HepG2 (cell line): ENCODE results near the gene SNCAIP. TPM values are rescaled to one million over a fixed set of nuclear protein-coding genes. Genes with fewer than 3 reads are reported as not detected.

Experiments used
- ATAC-seq: fragments of 200-7000 bp; cut with Tn5 transposase; 3 replicates; pipeline ENCODE4 v1.9.1; 2020; ENCODE audit warnings: mild to moderate bottlenecking, moderate library complexity
- BruUV-seq: library from RNA; stranded (reverse); fragments of 400-500 nt; replicated peaks from 2 replicates; lab custom pipeline; 2021; lab: Mats Ljungman, UMichigan
- CTCF ChIA-PET: fragments of 300-600 bp; formaldehyde crosslinking; extraction: SDS; loops from one replicate; lab custom pipeline; 2021; ENCODE audit warnings: low total read pairs, inconsistent platforms, low intra/inter-chr PET ratio; lab: Yijun Ruan, JAX
- POLR2A ChIA-PET: fragments of 350-600 bp; sonication (Branson Sonifier 250); formaldehyde crosslinking; loops from one replicate; lab custom pipeline; 2020; ENCODE audit warnings: antibody characterized with exemption, inconsistent platforms; lab: Yijun Ruan, JAX
- DNase-seq: peaks from one replicate; pipeline ENCODE4 v3.0.0-alpha.2; 2015; ENCODE audit warnings: low spot score
- FAIRE-seq: peaks from 3 replicates; lab custom pipeline; 2011; peaks lifted over from hg19 to GRCh38; lab: Jason Lieb, UNC
- H2AFZ ChIP-seq: one replicate; pipeline ENCODE4 v1.6.1; 2011; ENCODE audit warnings: low read length, inconsistent platforms
- H3K27ac ChIP-seq: fragments of 300-600 bp; 3 replicates; pipeline ENCODE4 v1.8.0; 2011; ENCODE audit warnings: mixed run types, mild to moderate bottlenecking, mixed read lengths, low read length, inconsistent platforms; ENCODE audit not compliant: insufficient read depth; ENCODE audit errors: extremely low read length
- H3K27me3 ChIP-seq, 2 experiments: fragments of 200-600 bp in 1 of 2; 2 replicates in 1 of 2; 3 replicates in 1 of 2; pipeline versions ENCODE4 v1.6.0 to v1.8.0; 2011; ENCODE audit warnings: low read length in 2 of 2, mild to moderate bottlenecking in 2 of 2, moderate library complexity in 2 of 2, inconsistent platforms in 1 of 2; ENCODE audit not compliant: insufficient read depth in 2 of 2, control insufficient read depth in 1 of 2
- H3K36me3 ChIP-seq, 2 experiments: fragments of 200-600 bp in 1 of 2; replicated peaks in 1 of 2; 2 replicates in 1 of 2; 3 replicates in 1 of 2; pipeline versions ENCODE4 v1.5.1 to v1.8.0; 2011; ENCODE audit warnings: low read length in 2 of 2, inconsistent platforms in 1 of 2; ENCODE audit not compliant: insufficient read depth in 2 of 2, control insufficient read depth in 1 of 2
- H3K4me1 ChIP-seq: 2 replicates; pipeline ENCODE4 v1.5.1; 2012; ENCODE audit warnings: low read length, inconsistent platforms; ENCODE audit not compliant: insufficient read depth
- H3K4me2 ChIP-seq: 2 replicates; pipeline ENCODE4 v1.6.0; 2011; ENCODE audit warnings: low read depth, low read length, inconsistent platforms
- H3K4me3 ChIP-seq, 3 experiments: fragments of 200-600 bp in 1 of 3; sonication (generic), shearing (Covaris generic) in 1 of 3; replicated peaks in 1 of 3; 2 replicates each; pipeline ENCODE4 v1.5.1; 2011 to 2016; ENCODE audit warnings: low read length in 3 of 3, inconsistent platforms in 2 of 3, low read depth in 2 of 3, mild to moderate bottlenecking in 2 of 3, control low read depth in 1 of 3, mixed read lengths in 1 of 3; ENCODE audit not compliant: insufficient read depth in 1 of 3
- H3K79me2 ChIP-seq: one replicate; pipeline ENCODE4 v1.6.1; 2011; ENCODE audit warnings: low read length, inconsistent platforms; ENCODE audit not compliant: insufficient read depth
- H3K9ac ChIP-seq: 2 replicates; pipeline ENCODE4 v1.6.0; 2011; ENCODE audit warnings: mild to moderate bottlenecking, low read depth, low read length, inconsistent platforms; ENCODE audit not compliant: insufficient read depth
- H3K9me3 ChIP-seq: 2 replicates; pipeline ENCODE4 v1.5.1; 2012; ENCODE audit warnings: mild to moderate bottlenecking, low read length
- H4K20me1 ChIP-seq: 2 replicates; pipeline ENCODE4 v1.6.0; 2011; ENCODE audit warnings: inconsistent platforms, mild to moderate bottlenecking, low read length, moderate library complexity; ENCODE audit not compliant: insufficient read depth
- CBX5 ChIP-seq: sonication (generic); formaldehyde crosslinking; IDR thresholded peaks from 2 replicates; pipeline ENCODE4 v1.4.0; 2020; ENCODE audit warnings: missing genetic modification reagents, borderline replicate concordance
- DMAP1 ChIP-seq: IDR thresholded peaks from 2 replicates; pipeline ENCODE4 v1.6.1; 2016
- ESRRA ChIP-seq: sonication (generic); formaldehyde crosslinking; IDR thresholded peaks from 2 replicates; pipeline ENCODE4 v1.5.1; 2020; ENCODE audit warnings: mild to moderate bottlenecking, low read depth, missing genetic modification reagents
- GTF2F1 ChIP-seq: fragments of 150-350 bp; IDR thresholded peaks from 2 replicates; pipeline ENCODE4 v1.6.1; 2014; ENCODE audit warnings: low read length
- HDAC1 ChIP-seq: sonication (generic); formaldehyde crosslinking; IDR thresholded peaks from 2 replicates; pipeline ENCODE4 v1.5.1; 2020; ENCODE audit warnings: mild to moderate bottlenecking, missing genetic modification reagents
- HOXD1 ChIP-seq: sonication (generic); formaldehyde crosslinking; IDR thresholded peaks from 2 replicates; pipeline ENCODE4 v1.5.0; 2020; ENCODE audit warnings: missing genetic modification reagents
- IKZF4 ChIP-seq: sonication (generic); formaldehyde crosslinking; IDR thresholded peaks from 2 replicates; pipeline ENCODE4 v1.5.1; 2020; ENCODE audit warnings: borderline replicate concordance, mild to moderate bottlenecking, low read depth, missing genetic modification reagents; ENCODE audit errors: not compliant biosample characterization
- IRF1 ChIP-seq: sonication (generic); formaldehyde crosslinking; IDR thresholded peaks from 2 replicates; pipeline ENCODE4 v1.4.0; 2020; ENCODE audit warnings: low read depth, mild to moderate bottlenecking, missing genetic modification reagents
- JUNB ChIP-seq: sonication (generic); formaldehyde crosslinking; IDR thresholded peaks from 2 replicates; pipeline ENCODE4 v1.8.0; 2022; ENCODE audit warnings: missing genetic modification reagents, mild to moderate bottlenecking, borderline replicate concordance
- PHF20 ChIP-seq: sonication (generic); formaldehyde crosslinking; IDR thresholded peaks from 2 replicates; pipeline ENCODE4 v1.5.0; 2020; ENCODE audit warnings: mild to moderate bottlenecking, missing genetic modification reagents
- POGZ ChIP-seq: sonication (generic); formaldehyde crosslinking; IDR thresholded peaks from 2 replicates; pipeline ENCODE4 v1.4.0; 2020; ENCODE audit warnings: mild to moderate bottlenecking, missing genetic modification reagents
- SNAI1 ChIP-seq: sonication (generic); formaldehyde crosslinking; IDR thresholded peaks from 2 replicates; pipeline ENCODE4 v1.5.0; 2020; ENCODE audit warnings: mild to moderate bottlenecking, missing genetic modification reagents, borderline replicate concordance
- TBX2 ChIP-seq: sonication (generic); formaldehyde crosslinking; IDR thresholded peaks from 2 replicates; pipeline ENCODE4 v1.5.0; 2020; ENCODE audit warnings: missing genetic modification reagents, mild to moderate bottlenecking, borderline replicate concordance
- U2AF2 ChIP-seq: fragments of 200-400 bp; formaldehyde crosslinking; IDR thresholded peaks from 2 replicates; pipeline ENCODE4 v1.6.1; 2017; ENCODE audit warnings: low read depth, mild to moderate bottlenecking, low read length
- ZFX ChIP-seq: sonication (generic); formaldehyde crosslinking; IDR thresholded peaks from 2 replicates; pipeline ENCODE4 v1.4.0; 2020; ENCODE audit warnings: mild to moderate bottlenecking, low read depth, missing genetic modification reagents, moderate library complexity
- ZNF296 ChIP-seq: sonication (generic); formaldehyde crosslinking; conservative IDR thresholded peaks from 2 replicates; pipeline ENCODE4 v1.5.0; 2020; ENCODE audit warnings: mild to moderate bottlenecking, missing genetic modification reagents
- ZNF432 ChIP-seq: sonication (generic); formaldehyde crosslinking; IDR thresholded peaks from 2 replicates; pipeline ENCODE4 v1.5.0; 2020; ENCODE audit warnings: missing genetic modification reagents, mild to moderate bottlenecking, borderline replicate concordance
- ZNF570 ChIP-seq: sonication (generic); formaldehyde crosslinking; IDR thresholded peaks from 2 replicates; pipeline ENCODE4 v1.4.0; 2020; ENCODE audit warnings: mild to moderate bottlenecking, missing genetic modification reagents, borderline replicate concordance
- WGBS: methylation state at CpG from one replicate; pipeline ENCODE4 v1.1.6; 2017; ENCODE audit warnings: low lambda C conversion rate; 5-methylcytosine and 5-hydroxymethylcytosine counted together
- in situ Hi-C: cut with HindIII; loops from 2 replicates; pipeline ENCODE4 v1.10.0; 2017; ENCODE audit warnings: low pct_unique_long_range_greater_than_20kb; ENCODE audit not compliant: extremely low pct_ligation_motif_present
- intact Hi-C: fragments of 100-400 bp; cut with micrococcal nuclease; formaldehyde crosslinking; loops from one replicate; pipeline ENCODE4 v1.10.0; 2022; ENCODE audit not compliant: unreplicated experiment
- polyA plus RNA-seq, 8 experiments: library from polyadenylated mRNA; depleted of rRNA in 3 of 8; stranded (reverse) in 7 of 8; unstranded in 1 of 8; fragments of >200 nt; fragmentation: Illumina TruSeq in 4 of 8; extraction: Trizol in 4 of 8; gene quantifications; 2 replicates each; pipeline versions ENCODE4 v1.2.1 to v1.2.3, GENCODE V29; 2011 to 2016; ENCODE audit warnings: low read depth in 4 of 8, missing spikeins in 1 of 8, mixed read lengths in 1 of 8; ENCODE audit not compliant: insufficient read depth in 1 of 8
- total RNA-seq, 5 experiments: library from RNA; depleted of rRNA; stranded (reverse); fragments of >200 nt; fragmentation: Illumina TruSeq; extraction: Trizol; gene quantifications; 2 replicates each; pipeline ENCODE4 v1.2.3, GENCODE V29; 2016; ENCODE audit warnings: low read depth in 1 of 5

Gene SNCAIP
- total and polyA plus RNA-seq, 2 of the 13 experiments (the other 11 are each of a cell fraction or from before 2014, with no cell fraction given): not detected

GRCh38 chr5:122434205-122434970 is 122.4 kb downstream of the SNCAIP start:
- H3K9me3 ChIP-seq: no peaks in the 10 kb centered on the region
- TF ChIP-seq U2AF2: no peak
- no peak for TF ChIP-seq HOXD1 (CRISPR knock-in tag)
- TF ChIP-seq ZNF432 (CRISPR knock-in tag): no peak
- TF ChIP-seq ZNF296 (CRISPR knock-in tag): no peak
- no peak for TF ChIP-seq ESRRA (CRISPR knock-in tag)
- TF ChIP-seq IKZF4 (CRISPR knock-in tag): no peak
- no peak for DNase-seq
- no peak overlapping the region for H2AFZ ChIP-seq
- ChIA-PET POLR2A (no interaction called here), CTCF (no interaction called here)
- no peak overlapping the region for H3K4me2 ChIP-seq
- no peaks in the 10 kb centered on the region for H4K20me1 ChIP-seq
- no peaks in the 10 kb centered on the region for H3K79me2 ChIP-seq
- no peak for FAIRE-seq
- H3K4me3 ChIP-seq: no peak overlapping the region
- intact Hi-C loops: no loop called here
- no peaks in the 10 kb centered on the region for H3K4me1 ChIP-seq
- no peaks in the 10 kb centered on the region for H3K36me3 ChIP-seq
- in situ Hi-C loops: no loop called here
- ATAC-seq: no peak
- BruUV-seq: no TSS peak
- H3K9ac ChIP-seq: no peak overlapping the region
- no peaks in the 10 kb centered on the region for H3K27me3 ChIP-seq
- 13% methylated on average over 4 of the region's 5 CpGs for WGBS
- no peak overlapping the region for H3K27ac ChIP-seq

GRCh38 chr5:122435234-122435633 is 123.2 kb downstream of the SNCAIP start:
- Histone ChIP-seq H3K9me3 (no peaks in the 10 kb centered on the region), H3K4me3 (no peak overlapping the region), H4K20me1 (no peaks in the 10 kb centered on the region), H3K27ac (no peak overlapping the region), H3K36me3 (no peaks in the 10 kb centered on the region), H3K4me1 (no peaks in the 10 kb centered on the region), H3K27me3 (no peaks in the 10 kb centered on the region), H3K9ac (no peak overlapping the region), H3K79me2 (no peaks in the 10 kb centered on the region), H3K4me2 (no peak overlapping the region), H2AFZ (no peak overlapping the region)
- intact Hi-C loops: no loop called here
- DNase-seq (no peak), ATAC-seq (no peak), FAIRE-seq (no peak)
- ChIA-PET CTCF (no interaction called here), POLR2A (no interaction called here)
- WGBS: 65% methylated on average over 4 of the region's 4 CpGs
- in situ Hi-C loops: no loop called here
- no TSS peak for BruUV-seq
- TF ChIP-seq ZFX (CRISPR knock-in tag) (no peak), CBX5 (CRISPR knock-in tag) (no peak), GTF2F1 (no peak), JUNB (CRISPR knock-in tag) (no peak), PHF20 (CRISPR knock-in tag) (no peak), POGZ (no peak), IRF1 (CRISPR knock-in tag) (no peak), TBX2 (CRISPR knock-in tag) (no peak), HDAC1 (no peak), DMAP1 (CRISPR knock-in tag) (no peak), ZNF570 (CRISPR knock-in tag) (no peak), SNAI1 (CRISPR knock-in tag) (no peak)
